Cardiac fibroblast (primary cell): ENCODE results near the gene ERCC6L.

Source experiments
- DNase-seq, 2 donors: peaks; one replicate each; pipeline versions ENCODE4 v3.0.0 to v3.0.0-alpha.2; 2010; ENCODE audit warnings: low read depth in 2 of 2
- H3K4me3 ChIP-seq, 2 donors: replicated peaks in 1 of 2; 1 replicate in 1 of 2; 2 replicates in 1 of 2; pipeline ENCODE4 v1.5.1; 2011; ENCODE audit warnings: low read depth in 2 of 2, low read length in 2 of 2, mild to moderate bottlenecking in 2 of 2, moderate library complexity in 1 of 2
- TF ChIP-seq, protein P1 (sequence below): IDR thresholded peaks from one replicate; pipeline ENCODE4 v1.5.1; 2011; ENCODE audit warnings: low read depth, mild to moderate bottlenecking, low read length, inconsistent platforms

Gene ERCC6L, protein sequence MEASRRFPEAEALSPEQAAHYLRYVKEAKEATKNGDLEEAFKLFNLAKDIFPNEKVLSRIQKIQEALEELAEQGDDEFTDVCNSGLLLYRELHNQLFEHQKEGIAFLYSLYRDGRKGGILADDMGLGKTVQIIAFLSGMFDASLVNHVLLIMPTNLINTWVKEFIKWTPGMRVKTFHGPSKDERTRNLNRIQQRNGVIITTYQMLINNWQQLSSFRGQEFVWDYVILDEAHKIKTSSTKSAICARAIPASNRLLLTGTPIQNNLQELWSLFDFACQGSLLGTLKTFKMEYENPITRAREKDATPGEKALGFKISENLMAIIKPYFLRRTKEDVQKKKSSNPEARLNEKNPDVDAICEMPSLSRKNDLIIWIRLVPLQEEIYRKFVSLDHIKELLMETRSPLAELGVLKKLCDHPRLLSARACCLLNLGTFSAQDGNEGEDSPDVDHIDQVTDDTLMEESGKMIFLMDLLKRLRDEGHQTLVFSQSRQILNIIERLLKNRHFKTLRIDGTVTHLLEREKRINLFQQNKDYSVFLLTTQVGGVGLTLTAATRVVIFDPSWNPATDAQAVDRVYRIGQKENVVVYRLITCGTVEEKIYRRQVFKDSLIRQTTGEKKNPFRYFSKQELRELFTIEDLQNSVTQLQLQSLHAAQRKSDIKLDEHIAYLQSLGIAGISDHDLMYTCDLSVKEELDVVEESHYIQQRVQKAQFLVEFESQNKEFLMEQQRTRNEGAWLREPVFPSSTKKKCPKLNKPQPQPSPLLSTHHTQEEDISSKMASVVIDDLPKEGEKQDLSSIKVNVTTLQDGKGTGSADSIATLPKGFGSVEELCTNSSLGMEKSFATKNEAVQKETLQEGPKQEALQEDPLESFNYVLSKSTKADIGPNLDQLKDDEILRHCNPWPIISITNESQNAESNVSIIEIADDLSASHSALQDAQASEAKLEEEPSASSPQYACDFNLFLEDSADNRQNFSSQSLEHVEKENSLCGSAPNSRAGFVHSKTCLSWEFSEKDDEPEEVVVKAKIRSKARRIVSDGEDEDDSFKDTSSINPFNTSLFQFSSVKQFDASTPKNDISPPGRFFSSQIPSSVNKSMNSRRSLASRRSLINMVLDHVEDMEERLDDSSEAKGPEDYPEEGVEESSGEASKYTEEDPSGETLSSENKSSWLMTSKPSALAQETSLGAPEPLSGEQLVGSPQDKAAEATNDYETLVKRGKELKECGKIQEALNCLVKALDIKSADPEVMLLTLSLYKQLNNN

DNA sequence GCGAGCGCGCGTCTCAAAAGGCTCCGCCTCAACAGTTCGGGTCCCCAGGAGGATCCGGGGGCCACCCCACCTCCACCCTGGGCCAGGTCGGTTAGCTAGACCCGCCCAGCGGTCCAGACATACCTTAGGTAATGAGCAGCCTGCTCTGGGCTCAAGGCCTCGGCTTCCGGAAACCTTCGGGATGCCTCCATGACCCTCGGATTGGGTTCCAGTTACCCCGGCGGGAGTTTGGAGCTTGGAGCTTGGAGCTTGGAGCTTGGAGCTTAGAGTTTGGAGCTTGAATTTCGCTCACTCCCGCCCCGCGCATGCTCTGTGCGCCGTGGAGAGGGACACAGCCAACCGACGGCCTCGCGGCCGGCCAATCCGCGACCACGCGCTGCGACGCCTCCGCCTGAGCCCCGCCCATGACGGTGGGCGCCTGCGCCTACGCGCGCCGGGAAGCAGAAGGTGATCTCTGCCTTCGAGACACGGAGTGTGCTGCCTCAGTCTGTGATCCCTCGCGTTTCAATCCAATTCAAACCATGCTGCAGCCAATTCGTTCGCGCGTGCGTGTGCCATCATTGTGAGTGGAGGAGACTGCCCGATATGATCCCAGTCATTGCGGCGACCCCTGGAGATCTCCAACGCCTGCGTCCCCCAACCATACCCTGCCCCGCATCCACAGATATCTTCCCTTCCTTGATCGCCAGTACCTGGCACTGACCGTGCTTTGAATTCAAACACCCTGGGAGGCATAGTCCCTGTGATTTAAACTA is at the start of gene ERCC6L:
ERCC6L (minus strand) TSS at position 307 of the 755 bp plus-strand sequence; CDS start at position 191, 116 bp downstream.
- TF ChIP-seq, protein P1, sequence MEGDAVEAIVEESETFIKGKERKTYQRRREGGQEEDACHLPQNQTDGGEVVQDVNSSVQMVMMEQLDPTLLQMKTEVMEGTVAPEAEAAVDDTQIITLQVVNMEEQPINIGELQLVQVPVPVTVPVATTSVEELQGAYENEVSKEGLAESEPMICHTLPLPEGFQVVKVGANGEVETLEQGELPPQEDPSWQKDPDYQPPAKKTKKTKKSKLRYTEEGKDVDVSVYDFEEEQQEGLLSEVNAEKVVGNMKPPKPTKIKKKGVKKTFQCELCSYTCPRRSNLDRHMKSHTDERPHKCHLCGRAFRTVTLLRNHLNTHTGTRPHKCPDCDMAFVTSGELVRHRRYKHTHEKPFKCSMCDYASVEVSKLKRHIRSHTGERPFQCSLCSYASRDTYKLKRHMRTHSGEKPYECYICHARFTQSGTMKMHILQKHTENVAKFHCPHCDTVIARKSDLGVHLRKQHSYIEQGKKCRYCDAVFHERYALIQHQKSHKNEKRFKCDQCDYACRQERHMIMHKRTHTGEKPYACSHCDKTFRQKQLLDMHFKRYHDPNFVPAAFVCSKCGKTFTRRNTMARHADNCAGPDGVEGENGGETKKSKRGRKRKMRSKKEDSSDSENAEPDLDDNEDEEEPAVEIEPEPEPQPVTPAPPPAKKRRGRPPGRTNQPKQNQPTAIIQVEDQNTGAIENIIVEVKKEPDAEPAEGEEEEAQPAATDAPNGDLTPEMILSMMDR = no peak
- H3K4me3 ChIP-seq = peak within 1 kb of the TSS; percentile 42 to 56
- peak; percentile 84 to 89 for DNase-seq

DNA sequence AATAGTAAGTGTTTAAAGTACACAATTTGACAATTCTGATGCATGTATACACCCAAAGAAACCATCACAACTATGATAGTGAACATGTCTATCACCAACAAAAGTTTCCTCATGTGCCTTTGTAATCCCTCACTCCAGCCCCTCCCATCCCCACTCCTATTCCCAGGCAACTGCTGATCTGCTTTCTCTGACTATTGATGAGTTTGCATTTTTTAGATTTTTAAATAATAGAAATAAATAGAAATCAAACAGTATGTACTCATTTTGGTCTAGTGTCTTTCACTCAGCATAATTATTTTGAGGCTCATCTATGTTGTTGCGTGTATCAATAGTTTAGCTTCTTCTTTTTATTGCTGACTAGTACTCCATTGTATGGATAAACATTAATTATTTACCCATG is 43.5 kb upstream of the ERCC6L start:
- TF ChIP-seq, protein P1 = no peak

DNA sequence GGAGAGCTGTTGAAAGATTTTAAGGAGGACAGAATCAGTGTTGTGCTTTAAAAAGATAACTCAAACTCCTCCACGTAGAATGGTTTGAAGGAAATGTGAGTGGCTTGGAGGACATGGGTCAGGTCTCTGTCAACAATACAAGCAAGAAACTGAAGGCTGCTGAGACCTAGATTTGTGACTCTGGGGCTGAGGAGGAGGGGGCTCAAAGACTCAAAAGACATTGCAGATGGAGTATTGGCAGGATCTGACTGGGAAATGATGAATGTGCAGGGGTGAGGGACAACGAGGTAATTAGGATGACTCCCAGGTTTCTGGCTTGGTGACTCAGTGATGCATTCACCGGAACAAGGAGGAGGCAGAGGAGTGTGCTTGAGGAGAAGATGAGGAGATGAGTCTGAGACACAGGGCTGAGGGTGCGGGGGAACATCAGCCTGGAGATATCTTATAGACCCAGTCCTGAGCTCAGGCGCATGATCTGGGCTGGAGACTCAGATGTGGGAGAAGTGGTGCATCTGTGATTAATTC is 41.6 kb upstream of the ERCC6L start:
- no peak overlapping the region for H3K4me3 ChIP-seq
- DNase-seq = peak in 1 of 2 donors; percentile 50
- TF ChIP-seq, protein P1 = no peak

More for the DNA sequence above, 43.5 kb upstream of the ERCC6L start:
- DNase-seq = no peak
- no peak overlapping the region for H3K4me3 ChIP-seq

DNA sequence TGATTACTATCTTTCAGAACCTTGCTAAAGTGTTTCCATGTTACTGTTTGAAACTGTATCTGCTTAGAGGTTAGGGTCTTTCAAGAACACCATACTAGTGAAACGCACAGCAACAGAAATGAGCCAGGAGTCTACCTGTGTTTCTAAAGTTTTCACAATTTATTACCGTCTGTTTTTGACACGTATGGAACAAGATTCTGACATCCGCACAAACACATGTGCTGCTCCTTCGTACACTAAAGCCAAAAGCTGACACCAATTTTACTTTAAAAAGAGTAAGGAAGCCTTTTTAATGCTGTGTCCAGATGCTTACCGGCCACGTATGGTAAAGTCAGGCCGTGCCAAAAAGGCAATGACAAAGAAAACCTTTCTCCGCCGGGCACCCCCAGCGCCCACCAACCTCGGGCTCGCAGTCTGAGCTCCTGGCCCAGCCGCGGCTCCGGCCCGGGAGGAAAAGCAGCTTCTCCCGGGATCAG is 37.7 kb upstream of the ERCC6L start:
- TF ChIP-seq, protein P1 = no peak
- peak in 1 of 2 donors; percentile 13 for DNase-seq
- peak overlapping the region; percentile 62 to 70 for H3K4me3 ChIP-seq

DNA sequence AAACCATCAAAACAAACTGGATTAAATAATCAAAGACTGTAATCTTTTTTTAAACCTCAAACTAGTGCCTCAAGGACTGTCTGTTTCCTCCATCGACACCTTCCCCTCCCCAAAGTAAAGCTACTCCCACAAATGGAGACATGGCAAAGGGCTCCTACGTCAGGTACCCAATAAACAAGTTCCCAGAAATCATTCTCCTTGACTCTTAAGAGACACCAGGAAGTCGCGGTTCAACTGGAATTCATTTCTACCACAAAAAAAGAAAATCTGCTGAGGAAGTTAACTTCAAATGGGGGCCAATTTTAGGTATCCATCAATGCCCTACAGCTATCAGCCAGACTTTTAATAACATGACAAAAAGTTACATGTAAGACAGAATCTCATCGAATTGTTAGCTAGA is 35.7 kb upstream of the ERCC6L start:
- TF ChIP-seq, protein P1 = no peak
- DNase-seq = peak in 1 of 2 donors; percentile 20
- H3K4me3 ChIP-seq = peak overlapping the region; percentile 11 to 70

GRCh38 chrX:72273718-72274117 is 34.9 kb upstream of the ERCC6L start:
- no peak for DNase-seq
- H3K4me3 ChIP-seq = no peak overlapping the region

More at GRCh38 chrX:72273718-72274117, 34.9 kb upstream of the ERCC6L start:
- TF ChIP-seq, protein P1 = no peak
